HG03175 (cell line): Measurements from ENCODE around the gene SV2C.
A peak's percentile ranks its signal among the peaks of the same experiment; 100 is the strongest.

Source experiments
- ATAC-seq: cut with Tn5 transposase; IDR thresholded peaks from one replicate; pipeline ENCODE4 v1.9.1; 2021; ENCODE audit warnings: mild to moderate bottlenecking, moderate library complexity; ENCODE audit not compliant: unreplicated experiment

Gene SV2C

DNA sequence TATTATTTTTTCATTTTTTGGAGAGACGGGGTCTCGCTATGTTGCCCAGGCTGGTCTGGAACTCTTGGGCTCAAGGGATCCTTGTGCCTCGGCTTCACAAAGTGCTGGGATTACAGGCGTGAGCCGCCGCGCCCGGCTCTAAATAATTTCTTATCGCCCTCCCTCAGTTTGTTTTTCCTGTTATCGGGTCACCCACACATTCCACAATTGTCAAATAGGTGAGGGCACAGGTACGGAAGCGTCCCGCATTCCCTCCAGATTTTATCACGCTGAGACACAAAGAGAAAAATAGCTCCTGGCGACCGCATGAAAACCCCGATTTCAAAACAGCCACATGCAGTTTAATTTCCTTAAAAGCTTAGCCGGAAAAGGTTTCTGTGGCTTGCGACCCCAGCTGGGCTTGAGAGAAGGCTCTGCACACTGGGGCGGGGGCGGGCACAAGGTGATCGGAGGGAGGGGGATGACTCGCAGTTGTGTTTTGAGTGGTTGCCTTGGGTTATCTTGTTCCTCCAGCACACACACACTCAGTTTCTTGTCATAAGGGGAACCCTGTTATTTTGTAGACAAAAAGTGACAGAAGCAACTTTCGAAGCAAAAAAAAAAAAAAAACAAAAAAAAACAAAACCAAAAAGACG, 319.2 kb downstream of the SV2C start:
- peak; percentile 38 for ATAC-seq

DNA sequence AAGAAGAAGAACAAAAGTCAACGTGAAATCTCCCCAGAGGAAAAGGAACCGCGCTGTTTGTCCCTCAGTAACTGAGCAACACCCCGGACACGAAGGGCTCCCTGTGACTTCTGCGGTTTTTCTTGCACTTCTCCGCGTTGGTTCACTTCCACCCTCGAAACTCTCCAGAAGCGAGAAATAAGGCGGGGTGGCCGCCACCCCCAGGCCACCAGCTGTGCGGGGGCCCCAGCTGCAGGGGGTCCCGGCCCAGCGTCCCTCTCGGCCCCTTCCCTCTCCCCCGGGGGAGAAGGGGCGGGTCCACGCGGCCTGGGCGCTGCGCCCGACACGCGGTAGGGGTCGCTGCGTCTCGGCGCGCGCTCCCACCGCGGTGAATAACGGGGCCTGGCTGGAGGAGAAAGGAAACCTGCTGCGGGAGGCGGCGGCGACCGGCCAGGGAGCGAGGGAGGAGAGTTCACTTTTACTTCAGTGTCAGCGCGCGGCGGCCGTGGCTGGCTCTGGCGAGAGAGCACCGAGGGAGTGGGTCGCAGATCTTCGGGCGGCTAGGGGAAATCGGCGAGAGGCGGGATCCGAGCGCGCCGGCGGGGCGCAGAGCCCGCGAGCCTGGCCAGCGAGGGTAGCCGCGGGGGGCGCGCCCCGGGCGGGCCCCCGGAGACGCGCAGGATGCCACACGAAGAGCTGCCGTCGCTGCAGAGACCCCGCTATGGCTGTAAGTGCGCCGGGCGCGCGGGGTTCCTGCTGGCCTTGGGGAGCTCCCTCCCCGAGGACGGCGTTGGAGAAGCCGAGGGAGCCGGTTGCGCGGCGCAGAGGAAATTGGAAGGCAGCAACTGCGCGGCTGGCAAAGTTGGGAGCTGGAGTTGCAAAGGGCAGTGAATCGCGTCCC, 319.9 kb downstream of the SV2C start, which contains the start of gene IQGAP2:
IQGAP2 (plus strand) TSS at position 400 of the 880 bp plus-strand sequence; CDS start at position 661, 261 bp downstream.
- peak; percentile 56 for ATAC-seq
